GM23338 (cell line): ENCODE data around the gene RAB11FIP2. TPM values are rescaled to one million over a fixed set of nuclear protein-coding genes. Genes with fewer than 3 reads are reported as not detected.

Source experiments
- ATAC-seq: fragments of 200-7000 bp; cut with Tn5 transposase; 3 replicates; pipeline ENCODE4 v1.9.1; 2020
- DNase-seq: peaks from one replicate; pipeline ENCODE4 v3.0.0-alpha.2; 2015; ENCODE audit warnings: low spot score
- H2AFZ ChIP-seq: fragments of 200-600 bp; sonication (generic); 2 replicates; pipeline ENCODE4 v1.8.0; 2016; ENCODE audit warnings: antibody characterized with exemption, mild to moderate bottlenecking, moderate library complexity
- H3F3A ChIP-seq: fragments of 200-600 bp; sonication (generic); replicated peaks from 2 replicates; pipeline ENCODE4 v1.8.0; 2017; ENCODE audit warnings: antibody characterized with exemption, mixed run types, low read depth
- H3K27ac ChIP-seq: fragments of 200-600 bp; sonication (generic); 2 replicates; pipeline ENCODE4 v1.6.1; 2016; ENCODE audit warnings: low read depth
- H3K27me3 ChIP-seq: fragments of 200-600 bp; sonication (generic); 2 replicates; pipeline ENCODE4 v1.8.0; 2016; ENCODE audit warnings: mild to moderate bottlenecking, mixed run types, moderate library complexity; ENCODE audit not compliant: insufficient read depth
- H3K36me3 ChIP-seq: fragments of 200-600 bp; sonication (generic); 2 replicates; pipeline ENCODE4 v1.8.0; 2016; ENCODE audit warnings: mild to moderate bottlenecking; ENCODE audit not compliant: insufficient read depth
- H3K4me1 ChIP-seq: fragments of 200-600 bp; sonication (generic); 2 replicates; pipeline ENCODE4 v1.8.0; 2016; ENCODE audit warnings: mild to moderate bottlenecking, moderate library complexity; ENCODE audit not compliant: insufficient read depth
- H3K4me2 ChIP-seq: fragments of 200-600 bp; sonication (generic); 2 replicates; pipeline ENCODE4 v1.7.1; 2017; ENCODE audit warnings: mixed run types
- H3K4me3 ChIP-seq: fragments of 200-600 bp; sonication (generic); 2 replicates; pipeline ENCODE4 v1.6.1; 2016; ENCODE audit warnings: mixed run types
- H3K79me2 ChIP-seq: fragments of 200-600 bp; sonication (generic); replicated peaks from 2 replicates; pipeline ENCODE4 v1.8.0; 2017; ENCODE audit warnings: mild to moderate bottlenecking; ENCODE audit not compliant: insufficient read depth
- H3K9me2 ChIP-seq: fragments of 200-600 bp; sonication (generic); 2 replicates; pipeline ENCODE4 v1.8.0; 2017; ENCODE audit not compliant: insufficient read depth
- H4K20me1 ChIP-seq: fragments of 200-600 bp; sonication (generic); replicated peaks from 2 replicates; pipeline ENCODE4 v1.8.0; 2017; ENCODE audit warnings: mild to moderate bottlenecking; ENCODE audit not compliant: insufficient read depth
- H3K27ac Mint-ChIP-seq: 2 replicates; pipeline ENCODE4 v1.8.0; 2020; ENCODE audit warnings: inconsistent platforms, mild to moderate bottlenecking, moderate library complexity, mixed read lengths
- H3K27me3 Mint-ChIP-seq: 3 replicates; pipeline ENCODE4 v1.8.0; 2022; ENCODE audit warnings: low read depth, mild to moderate bottlenecking, moderate library complexity, mixed read lengths, inconsistent platforms; ENCODE audit not compliant: insufficient read depth, poor library complexity
- H3K36me3 Mint-ChIP-seq: 3 replicates; pipeline ENCODE4 v1.8.0; 2021; ENCODE audit warnings: low read depth, mild to moderate bottlenecking, inconsistent platforms, moderate library complexity, mixed read lengths
- H3K4me1 Mint-ChIP-seq: 3 replicates; pipeline ENCODE4 v1.8.0; 2020; ENCODE audit warnings: mild to moderate bottlenecking, inconsistent platforms, mixed read lengths
- H3K4me3 Mint-ChIP-seq: 3 replicates; pipeline ENCODE4 v1.8.0; 2021; ENCODE audit warnings: moderate library complexity, mild to moderate bottlenecking, inconsistent platforms, mixed read lengths
- H3K9me3 Mint-ChIP-seq: 3 replicates; pipeline ENCODE4 v1.8.0; 2020; ENCODE audit warnings: moderate library complexity, mild to moderate bottlenecking, inconsistent platforms, mixed read lengths
- CREB1 ChIP-seq: fragments of 250-450 bp; sonication (Bioruptor Pico); IDR thresholded peaks from 2 replicates; pipeline ENCODE4 v1.5.0; 2020; ENCODE audit warnings: low read depth, mild to moderate bottlenecking, moderate library complexity
- EZH2 ChIP-seq: fragments of 200-600 bp; sonication (generic); IDR thresholded peaks from one replicate; pipeline ENCODE4 v1.8.0; 2017; ENCODE audit warnings: antibody characterized with exemption, mild to moderate bottlenecking, low read depth; ENCODE audit not compliant: unreplicated experiment
- EZH2phosphoT487 ChIP-seq: fragments of 200-600 bp; sonication (generic); IDR thresholded peaks from one replicate; pipeline ENCODE4 v1.8.1; 2018; ENCODE audit warnings: antibody characterized with exemption; ENCODE audit not compliant: unreplicated experiment
- JUNB ChIP-seq: IDR thresholded peaks from one replicate; pipeline ENCODE4 v1.6.1; 2016; ENCODE audit warnings: antibody characterized with exemption; ENCODE audit not compliant: unreplicated experiment
- NANOG ChIP-seq: IDR thresholded peaks from 2 replicates; pipeline ENCODE4 v1.6.1; 2016; ENCODE audit warnings: antibody characterized with exemption, borderline replicate concordance
- POLR2AphosphoS5 ChIP-seq: IDR thresholded peaks from 2 replicates; pipeline ENCODE4 v1.6.1; 2016; ENCODE audit warnings: antibody characterized with exemption, low read depth
- STAT1 ChIP-seq: IDR thresholded peaks from one replicate; pipeline ENCODE4 v1.6.1; 2016; ENCODE audit warnings: antibody characterized with exemption; ENCODE audit not compliant: unreplicated experiment
- ZNF114 ChIP-seq: fragments of 250-450 bp; sonication (Bioruptor Pico); IDR thresholded peaks from 2 replicates; pipeline ENCODE4 v1.5.0; 2020; ENCODE audit warnings: mild to moderate bottlenecking, moderate library complexity
- ZNF331 ChIP-seq: fragments of 250-450 bp; sonication (Bioruptor Pico); IDR thresholded peaks from 2 replicates; pipeline ENCODE4 v1.5.0; 2020; ENCODE audit warnings: low read depth, mild to moderate bottlenecking, moderate library complexity
- polyA plus RNA-seq: library from polyadenylated mRNA; unstranded; fragments of >200 nt; fragmentation: Nextera tagmentation; extraction: Ambion mirVana; gene quantifications from 2 replicates; pipeline ENCODE4 v1.2.1, GENCODE V29; 2016
- total RNA-seq: library from RNA; depleted of rRNA; stranded (reverse); fragments of >200 nt; shearing (Covaris generic); gene quantifications from 2 replicates; pipeline ENCODE4 v1.2.3, GENCODE V29; 2014
- TF ChIP-seq, protein P1 (sequence below): IDR thresholded peaks from one replicate; pipeline ENCODE4 v1.6.1; 2018; ENCODE audit warnings: antibody characterized with exemption; ENCODE audit not compliant: unreplicated experiment
- TF ChIP-seq, protein P2 (sequence below): IDR thresholded peaks from 2 replicates; pipeline ENCODE4 v1.6.1; 2016; ENCODE audit warnings: antibody characterized with exemption
- TF ChIP-seq, protein P3 (sequence below), 2 experiments: fragments of 200-600 bp in 1 of 2; sonication (generic) in 1 of 2; conservative IDR thresholded peaks; 2 replicates each; pipeline versions ENCODE4 v1.5.1 to v1.6.1; 2016 to 2017; ENCODE audit warnings: antibody characterized with exemption in 2 of 2, low read depth in 2 of 2, mild to moderate bottlenecking in 2 of 2, moderate library complexity in 1 of 2

RAB11FIP2 gene
- total and polyA plus RNA-seq, 2 experiments from 2014 or later: 16.1 to 17.6 TPM

DNA sequence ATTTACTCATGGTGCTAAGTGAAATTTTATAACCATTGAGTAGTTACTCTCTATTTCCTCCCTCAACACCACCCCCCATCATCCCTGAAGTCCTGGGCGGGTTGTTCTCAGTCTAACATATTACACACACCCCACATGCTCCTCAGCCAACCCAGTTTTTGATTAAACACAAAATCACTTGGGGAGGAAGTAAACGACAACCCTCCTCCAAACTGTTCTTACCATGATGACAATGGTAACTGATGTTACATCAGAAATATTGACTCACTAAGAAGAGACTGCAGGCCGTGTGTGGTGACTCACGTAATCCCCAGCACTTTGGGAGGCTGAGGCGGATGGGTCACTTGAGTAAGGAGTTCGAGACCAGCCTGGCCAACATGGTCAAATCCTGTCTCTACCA is 44.2 kb downstream of the RAB11FIP2 start (continued):
- TF ChIP-seq, protein P1, sequence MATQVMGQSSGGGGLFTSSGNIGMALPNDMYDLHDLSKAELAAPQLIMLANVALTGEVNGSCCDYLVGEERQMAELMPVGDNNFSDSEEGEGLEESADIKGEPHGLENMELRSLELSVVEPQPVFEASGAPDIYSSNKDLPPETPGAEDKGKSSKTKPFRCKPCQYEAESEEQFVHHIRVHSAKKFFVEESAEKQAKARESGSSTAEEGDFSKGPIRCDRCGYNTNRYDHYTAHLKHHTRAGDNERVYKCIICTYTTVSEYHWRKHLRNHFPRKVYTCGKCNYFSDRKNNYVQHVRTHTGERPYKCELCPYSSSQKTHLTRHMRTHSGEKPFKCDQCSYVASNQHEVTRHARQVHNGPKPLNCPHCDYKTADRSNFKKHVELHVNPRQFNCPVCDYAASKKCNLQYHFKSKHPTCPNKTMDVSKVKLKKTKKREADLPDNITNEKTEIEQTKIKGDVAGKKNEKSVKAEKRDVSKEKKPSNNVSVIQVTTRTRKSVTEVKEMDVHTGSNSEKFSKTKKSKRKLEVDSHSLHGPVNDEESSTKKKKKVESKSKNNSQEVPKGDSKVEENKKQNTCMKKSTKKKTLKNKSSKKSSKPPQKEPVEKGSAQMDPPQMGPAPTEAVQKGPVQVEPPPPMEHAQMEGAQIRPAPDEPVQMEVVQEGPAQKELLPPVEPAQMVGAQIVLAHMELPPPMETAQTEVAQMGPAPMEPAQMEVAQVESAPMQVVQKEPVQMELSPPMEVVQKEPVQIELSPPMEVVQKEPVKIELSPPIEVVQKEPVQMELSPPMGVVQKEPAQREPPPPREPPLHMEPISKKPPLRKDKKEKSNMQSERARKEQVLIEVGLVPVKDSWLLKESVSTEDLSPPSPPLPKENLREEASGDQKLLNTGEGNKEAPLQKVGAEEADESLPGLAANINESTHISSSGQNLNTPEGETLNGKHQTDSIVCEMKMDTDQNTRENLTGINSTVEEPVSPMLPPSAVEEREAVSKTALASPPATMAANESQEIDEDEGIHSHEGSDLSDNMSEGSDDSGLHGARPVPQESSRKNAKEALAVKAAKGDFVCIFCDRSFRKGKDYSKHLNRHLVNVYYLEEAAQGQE: no peak
- TF ChIP-seq EZH2 (no peak), CREB1 (CRISPR knock-in tag) (no peak), JUNB (no peak), NANOG (no peak), ZNF331 (no peak), POLR2AphosphoS5 (no peak), ZNF114 (CRISPR knock-in tag) (no peak), EZH2phosphoT487 (no peak), STAT1 (no peak)
- TF ChIP-seq, protein P2, sequence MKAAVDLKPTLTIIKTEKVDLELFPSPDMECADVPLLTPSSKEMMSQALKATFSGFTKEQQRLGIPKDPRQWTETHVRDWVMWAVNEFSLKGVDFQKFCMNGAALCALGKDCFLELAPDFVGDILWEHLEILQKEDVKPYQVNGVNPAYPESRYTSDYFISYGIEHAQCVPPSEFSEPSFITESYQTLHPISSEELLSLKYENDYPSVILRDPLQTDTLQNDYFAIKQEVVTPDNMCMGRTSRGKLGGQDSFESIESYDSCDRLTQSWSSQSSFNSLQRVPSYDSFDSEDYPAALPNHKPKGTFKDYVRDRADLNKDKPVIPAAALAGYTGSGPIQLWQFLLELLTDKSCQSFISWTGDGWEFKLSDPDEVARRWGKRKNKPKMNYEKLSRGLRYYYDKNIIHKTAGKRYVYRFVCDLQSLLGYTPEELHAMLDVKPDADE: no peak
- TF ChIP-seq, protein P3, sequence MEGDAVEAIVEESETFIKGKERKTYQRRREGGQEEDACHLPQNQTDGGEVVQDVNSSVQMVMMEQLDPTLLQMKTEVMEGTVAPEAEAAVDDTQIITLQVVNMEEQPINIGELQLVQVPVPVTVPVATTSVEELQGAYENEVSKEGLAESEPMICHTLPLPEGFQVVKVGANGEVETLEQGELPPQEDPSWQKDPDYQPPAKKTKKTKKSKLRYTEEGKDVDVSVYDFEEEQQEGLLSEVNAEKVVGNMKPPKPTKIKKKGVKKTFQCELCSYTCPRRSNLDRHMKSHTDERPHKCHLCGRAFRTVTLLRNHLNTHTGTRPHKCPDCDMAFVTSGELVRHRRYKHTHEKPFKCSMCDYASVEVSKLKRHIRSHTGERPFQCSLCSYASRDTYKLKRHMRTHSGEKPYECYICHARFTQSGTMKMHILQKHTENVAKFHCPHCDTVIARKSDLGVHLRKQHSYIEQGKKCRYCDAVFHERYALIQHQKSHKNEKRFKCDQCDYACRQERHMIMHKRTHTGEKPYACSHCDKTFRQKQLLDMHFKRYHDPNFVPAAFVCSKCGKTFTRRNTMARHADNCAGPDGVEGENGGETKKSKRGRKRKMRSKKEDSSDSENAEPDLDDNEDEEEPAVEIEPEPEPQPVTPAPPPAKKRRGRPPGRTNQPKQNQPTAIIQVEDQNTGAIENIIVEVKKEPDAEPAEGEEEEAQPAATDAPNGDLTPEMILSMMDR (conservative IDR thresholded peaks at IDR 0.05; ENCODE audit: low read depth in 2 of 2): no peak

DNA sequence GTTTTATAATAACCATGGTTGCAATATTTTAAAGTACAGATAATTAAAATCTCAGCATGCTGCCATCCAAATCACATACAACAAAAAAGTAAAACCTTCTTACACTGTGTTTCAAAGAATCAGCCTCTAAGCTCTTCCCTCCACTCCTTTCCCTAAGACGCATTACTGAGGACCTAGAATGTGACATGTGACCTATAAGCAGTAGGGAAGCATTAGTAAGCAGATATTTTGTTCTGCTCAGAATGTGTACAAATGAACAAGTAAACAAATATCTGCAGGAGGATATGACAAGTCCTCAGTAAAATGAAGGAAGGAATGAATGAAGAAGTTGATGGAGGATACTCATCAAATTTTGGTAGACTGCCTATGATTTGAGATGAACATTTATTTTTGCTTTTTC is 49.1 kb downstream of the RAB11FIP2 start:
- no peaks in the 10 kb centered on the region for H3K79me2 ChIP-seq
- no peak overlapping the region for H3K27ac Mint-ChIP-seq
- no peak overlapping the region for H3K27ac ChIP-seq
- TF ChIP-seq ZNF331 (no peak), EZH2phosphoT487 (no peak), NANOG (no peak), ZNF114 (CRISPR knock-in tag) (no peak), STAT1 (no peak), EZH2 (no peak), POLR2AphosphoS5 (no peak)
- TF ChIP-seq, protein P1: no peak

More for the DNA sequence above, 49.1 kb downstream of the RAB11FIP2 start:
- Histone ChIP-seq H4K20me1 (no peaks in the 10 kb centered on the region), H3K9me2 (no peaks in the 10 kb centered on the region), H3K36me3 (no peaks in the 10 kb centered on the region), H3K4me3 (no peak overlapping the region), H3K4me1 (peaks cover 9% of the 10 kb centered on the region; the same call in 1 of the 2 replicates), H3K27me3 (no peaks in the 10 kb centered on the region), H3K4me2 (no peak overlapping the region), H3F3A (no peaks in the 10 kb centered on the region), H2AFZ (no peak overlapping the region)
- no peak for ATAC-seq
- Mint-ChIP-seq H3K27me3 (peaks cover 4% of the 10 kb centered on the region), H3K9me3 (no peaks in the 10 kb centered on the region), H3K4me3 (no peak overlapping the region), H3K36me3 (no peaks in the 10 kb centered on the region), H3K4me1 (peaks cover 17% of the 10 kb centered on the region)
- DNase-seq: no peak
